Dendritic cell treated with granulocyte-macrophage colony-stimulating factor and Interleukin-4, amounts not matched to agents 40 ng/mL and 50 ng/mL, for 4 days (primary cell): ENCODE results near the gene RIPK3.
"Not testable (repeated sequence)": the region's sequence is repeated elsewhere in the genome, so short reads cannot be mapped to it uniquely, and the experiment has no call there.

Source experiments
- H3K27ac Mint-ChIP-seq: one replicate; pipeline ENCODE4 v1.8.0; 2022; ENCODE audit warnings: mild to moderate bottlenecking, mixed read lengths
- H3K27me3 Mint-ChIP-seq: one replicate; pipeline ENCODE4 v1.8.0; 2022; ENCODE audit warnings: mild to moderate bottlenecking, mixed read lengths
- H3K36me3 Mint-ChIP-seq: one replicate; pipeline ENCODE4 v1.8.0; 2022; ENCODE audit warnings: low read depth, mixed read lengths
- H3K4me1 Mint-ChIP-seq: one replicate; pipeline ENCODE4 v1.8.0; 2022; ENCODE audit warnings: low read depth, mixed read lengths
- H3K4me3 Mint-ChIP-seq: one replicate; pipeline ENCODE4 v1.8.0; 2022; ENCODE audit warnings: mild to moderate bottlenecking, moderate library complexity, mixed read lengths
- H3K9me3 Mint-ChIP-seq: one replicate; pipeline ENCODE4 v1.8.0; 2022; ENCODE audit warnings: mixed read lengths
- intact Hi-C: fragments of 100-400 bp; cut with micrococcal nuclease; formaldehyde crosslinking; loops from one replicate; pipeline ENCODE4 v1.15.0; 2022

Gene RIPK3

GRCh38 chr14:24339284-24340151 lies at the start of gene RIPK3:
RIPK3 (minus strand) TSS chr14:24339991; CDS start chr14:24339826, 165 bp downstream.
- Mint-ChIP-seq H3K9me3 (no peaks in the 10 kb centered on the region), H3K36me3 (peaks cover 41% of the 10 kb centered on the region), H3K27ac (peak within 1 kb of the TSS; percentile 93), H3K27me3 (peaks cover 22% of the 10 kb centered on the region), H3K4me1 (peaks cover 71% of the 10 kb centered on the region), H3K4me3 (peak within 1 kb of the TSS; percentile 90)
- intact Hi-C loops, result no loop called here

- Mint-ChIP-seq H3K4me1 (peaks cover 19% of the 10 kb centered on the region), H3K9me3 (no peaks in the 10 kb centered on the region), H3K27ac (no peak overlapping the region), H3K27me3 (peaks cover 8% of the 10 kb centered on the region), H3K36me3 (no peaks in the 10 kb centered on the region), H3K4me3 (no peak overlapping the region)
- intact Hi-C loops, result no loop called here
Observed at GRCh38 chr14:24389226-24389848, 49.5 kb upstream of the RIPK3 start.

DNA sequence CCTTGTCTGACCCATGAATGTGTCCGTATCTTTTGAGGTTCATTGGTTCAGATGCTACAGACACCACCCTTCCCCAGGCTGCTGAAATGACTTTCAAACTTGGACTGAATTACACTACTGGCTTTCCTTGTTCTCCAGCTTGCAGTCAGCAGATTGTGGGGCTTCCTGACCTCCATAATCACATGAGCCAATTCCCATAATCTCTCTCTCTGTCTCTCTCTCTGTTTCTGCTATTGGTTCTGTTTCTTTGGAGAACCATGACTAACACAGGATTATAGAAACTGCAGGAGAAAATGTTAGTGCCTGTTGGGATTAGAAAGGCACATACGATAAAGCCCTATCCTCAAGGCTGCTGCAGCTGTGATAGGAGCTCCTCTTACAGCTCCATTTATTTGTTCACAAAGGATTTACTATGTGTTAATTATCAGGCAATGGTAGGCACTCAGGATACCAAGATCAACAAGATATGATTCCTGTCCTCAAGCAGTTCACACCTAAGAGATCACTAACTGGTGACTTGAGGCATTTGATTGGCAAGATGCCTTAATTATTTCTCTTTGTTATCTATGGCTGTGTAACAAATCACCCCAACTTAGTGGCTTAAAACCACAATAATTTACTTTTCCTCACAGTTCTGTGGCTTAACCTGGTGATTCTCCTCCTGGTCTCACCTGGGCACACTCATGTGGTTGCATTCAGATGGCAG lies 48.8 kb upstream of the RIPK3 start:
- intact Hi-C loops, result no loop called here
- Mint-ChIP-seq H3K36me3 (no peaks in the 10 kb centered on the region), H3K4me1 (peaks cover 19% of the 10 kb centered on the region), H3K27ac (no peak overlapping the region), H3K9me3 (no peaks in the 10 kb centered on the region), H3K27me3 (peaks cover 11% of the 10 kb centered on the region), H3K4me3 (no peak overlapping the region)

- H3K36me3 Mint-ChIP-seq, intact Hi-C loops, H3K27ac Mint-ChIP-seq, H3K4me3 Mint-ChIP-seq, H3K9me3 Mint-ChIP-seq: not testable (repeated sequence)
- peaks cover 18% of the 10 kb centered on the region for H3K4me1 Mint-ChIP-seq
- H3K27me3 Mint-ChIP-seq, result peaks cover 11% of the 10 kb centered on the region
Observed at GRCh38 chr14:24387579-24387978, 47.8 kb upstream of the RIPK3 start.

DNA sequence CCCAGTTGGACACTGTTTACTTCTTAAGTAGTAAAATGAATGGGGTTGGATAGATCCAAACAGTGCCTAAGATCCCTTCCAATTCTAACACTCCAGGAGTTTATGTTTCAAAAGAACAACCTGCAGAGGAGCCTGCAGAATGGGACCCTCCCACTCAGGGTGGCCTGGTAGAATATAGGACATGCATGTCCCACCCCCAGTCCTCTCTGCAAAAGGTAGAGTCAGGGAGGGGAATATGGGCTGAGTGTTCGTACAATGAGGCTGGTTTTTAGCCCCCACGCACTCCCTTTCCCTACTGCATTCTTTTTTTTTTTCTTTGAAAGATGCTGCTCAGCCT lies 47.2 kb upstream of the RIPK3 start:
- no peak overlapping the region for H3K27ac Mint-ChIP-seq
- H3K4me1 Mint-ChIP-seq, result peaks cover 13% of the 10 kb centered on the region
- no peaks in the 10 kb centered on the region for H3K36me3 Mint-ChIP-seq
- intact Hi-C loops, result no loop called here
- H3K27me3 Mint-ChIP-seq, result peaks cover 8% of the 10 kb centered on the region
- H3K4me3 Mint-ChIP-seq, result no peak overlapping the region
- H3K9me3 Mint-ChIP-seq, result no peaks in the 10 kb centered on the region

GRCh38 chr14:24385524-24385923 lies 45.7 kb upstream of the RIPK3 start:
- H3K4me3 Mint-ChIP-seq, result no peak overlapping the region
- no peaks in the 10 kb centered on the region for H3K36me3 Mint-ChIP-seq
- no peak overlapping the region for H3K27ac Mint-ChIP-seq
- no peaks in the 10 kb centered on the region for H3K9me3 Mint-ChIP-seq
- H3K4me1 Mint-ChIP-seq, result peaks cover 2% of the 10 kb centered on the region
- intact Hi-C loops, result no loop called here
- peaks cover 8% of the 10 kb centered on the region for H3K27me3 Mint-ChIP-seq

GRCh38 chr14:24384169-24384568 lies 44.4 kb upstream of the RIPK3 start:
- no peaks in the 10 kb centered on the region for H3K36me3 Mint-ChIP-seq
- no peaks in the 10 kb centered on the region for H3K9me3 Mint-ChIP-seq
- H3K27ac Mint-ChIP-seq, result no peak overlapping the region
- H3K4me1 Mint-ChIP-seq, result no peaks in the 10 kb centered on the region
- intact Hi-C loops, result no loop called here
- H3K4me3 Mint-ChIP-seq, result no peak overlapping the region
- peaks cover 8% of the 10 kb centered on the region for H3K27me3 Mint-ChIP-seq

DNA sequence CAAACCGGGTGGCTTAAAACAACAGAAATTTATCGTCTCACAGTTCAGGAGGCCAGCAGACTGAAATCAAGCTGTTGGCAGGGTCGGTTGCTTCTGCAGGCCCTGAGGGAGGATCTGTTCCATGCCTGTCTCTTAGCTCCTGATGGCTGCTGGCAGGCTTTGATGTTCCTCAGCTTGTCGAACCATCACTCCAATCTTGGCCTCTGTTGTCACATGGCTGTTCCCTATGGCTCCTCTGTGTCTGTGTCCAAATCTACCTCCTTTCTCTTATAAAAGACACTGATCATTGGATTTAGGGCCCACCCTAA lies 42.2 kb upstream of the RIPK3 start:
- H3K4me1 Mint-ChIP-seq, result no peaks in the 10 kb centered on the region
- no peak overlapping the region for H3K4me3 Mint-ChIP-seq
- H3K9me3 Mint-ChIP-seq, result no peaks in the 10 kb centered on the region
- intact Hi-C loops, result no loop called here
- no peak overlapping the region for H3K27ac Mint-ChIP-seq
- H3K36me3 Mint-ChIP-seq, result no peaks in the 10 kb centered on the region
- peaks cover 12% of the 10 kb centered on the region for H3K27me3 Mint-ChIP-seq

DNA sequence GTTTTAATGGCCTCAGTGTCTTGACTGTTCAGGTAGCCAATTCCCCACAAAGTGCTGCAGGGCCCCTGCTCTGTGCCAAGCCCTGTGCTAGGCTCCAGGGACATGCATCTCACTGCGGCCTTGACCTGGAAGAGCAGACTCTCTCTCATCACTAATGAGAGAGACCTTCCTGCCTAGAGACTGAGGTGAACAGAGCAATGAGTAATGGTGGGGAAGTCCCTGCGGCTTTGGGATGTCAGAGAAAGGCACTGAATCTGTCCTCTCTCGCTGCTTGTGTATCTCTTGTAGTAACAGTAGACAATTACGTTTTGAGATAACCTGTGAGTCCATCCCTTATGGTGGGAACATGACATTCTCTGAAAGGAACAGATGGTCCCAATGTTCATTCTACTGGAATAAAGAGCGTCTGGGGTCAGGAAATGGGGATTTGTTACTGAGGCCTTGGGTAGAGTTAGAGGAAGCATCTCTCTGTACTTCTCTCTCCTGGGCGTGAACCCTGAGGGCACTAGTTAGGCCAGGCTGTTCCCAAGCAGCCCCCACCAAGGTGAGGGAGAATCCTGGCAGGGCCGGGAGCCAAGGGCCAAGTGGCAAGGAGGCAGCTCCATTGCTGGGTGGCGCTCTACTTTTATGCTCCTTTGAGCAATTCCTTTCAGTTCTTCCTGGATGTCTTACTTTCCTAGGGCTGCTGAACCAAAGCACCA lies 41.7 kb upstream of the RIPK3 start:
- peaks cover 17% of the 10 kb centered on the region for H3K27me3 Mint-ChIP-seq
- intact Hi-C loops, result no loop called here
- no peaks in the 10 kb centered on the region for H3K36me3 Mint-ChIP-seq
- no peaks in the 10 kb centered on the region for H3K4me1 Mint-ChIP-seq
- H3K4me3 Mint-ChIP-seq, result no peak overlapping the region
- H3K27ac Mint-ChIP-seq, result no peak overlapping the region
- H3K9me3 Mint-ChIP-seq, result no peaks in the 10 kb centered on the region

GRCh38 chr14:24379907-24380730 lies 40.3 kb upstream of the RIPK3 start:
- Mint-ChIP-seq H3K4me3 (no peak overlapping the region), H3K27ac (no peak overlapping the region), H3K4me1 (no peaks in the 10 kb centered on the region), H3K36me3 (no peaks in the 10 kb centered on the region), H3K9me3 (no peaks in the 10 kb centered on the region), H3K27me3 (peaks cover 26% of the 10 kb centered on the region)
- intact Hi-C loops, result no loop called here

DNA sequence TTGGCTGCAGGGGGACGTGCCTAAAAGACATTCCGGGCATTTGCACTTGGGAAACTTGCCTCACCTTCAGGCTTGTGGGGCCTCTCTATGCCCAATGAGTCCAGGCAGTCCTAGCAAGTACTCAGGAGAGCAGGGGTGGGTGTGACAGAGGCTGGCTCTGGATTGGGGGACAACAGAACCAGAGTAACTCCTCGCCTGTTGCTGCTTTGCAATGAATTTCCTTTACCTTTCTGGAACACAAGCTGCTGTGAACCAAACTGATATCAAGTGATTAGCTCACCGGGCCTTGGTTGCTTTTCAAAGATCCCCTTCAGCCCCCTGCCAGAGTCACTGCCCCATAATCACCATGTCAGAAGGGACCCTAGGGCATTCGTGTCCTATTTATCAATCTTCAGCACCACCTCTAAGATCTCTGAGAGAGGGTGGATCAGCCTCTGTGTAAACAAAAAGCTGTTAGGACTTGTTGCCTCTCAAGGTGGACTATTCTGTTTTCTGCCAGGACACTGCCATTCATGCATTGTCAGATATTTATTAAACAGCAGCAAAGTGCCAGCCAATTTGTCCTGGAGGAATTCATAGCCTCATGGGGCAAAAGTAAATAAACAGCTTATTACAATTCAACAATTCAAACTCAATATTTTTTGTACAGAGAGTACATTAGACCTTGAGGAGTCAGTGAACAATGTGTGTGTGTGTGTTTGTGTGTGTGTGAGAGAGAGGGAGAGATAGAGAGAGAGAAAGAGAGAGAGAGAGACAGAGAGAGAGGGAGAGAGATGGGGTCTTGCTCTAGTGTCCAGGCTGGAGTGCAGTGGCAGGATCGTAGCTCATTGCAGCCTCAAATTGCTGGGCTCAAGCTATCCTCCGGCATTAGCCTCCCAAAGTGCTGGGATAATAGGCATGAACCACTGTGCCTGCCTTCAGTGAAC lies 39.5 kb upstream of the RIPK3 start:
- no peaks in the 10 kb centered on the region for H3K4me1 Mint-ChIP-seq
- no peak overlapping the region for H3K27ac Mint-ChIP-seq
- intact Hi-C loops, result no loop called here
- H3K9me3 Mint-ChIP-seq, result no peaks in the 10 kb centered on the region
- H3K4me3 Mint-ChIP-seq, result no peak overlapping the region
- peaks cover 27% of the 10 kb centered on the region for H3K27me3 Mint-ChIP-seq
- H3K36me3 Mint-ChIP-seq, result no peaks in the 10 kb centered on the region

GRCh38 chr14:24378327-24378726 lies 38.5 kb upstream of the RIPK3 start:
- intact Hi-C loops, result no loop called here
- no peaks in the 10 kb centered on the region for H3K36me3 Mint-ChIP-seq
- peaks cover 30% of the 10 kb centered on the region for H3K27me3 Mint-ChIP-seq
- no peak overlapping the region for H3K27ac Mint-ChIP-seq
- H3K4me1 Mint-ChIP-seq, result no peaks in the 10 kb centered on the region
- no peak overlapping the region for H3K4me3 Mint-ChIP-seq
- H3K9me3 Mint-ChIP-seq, result no peaks in the 10 kb centered on the region

DNA sequence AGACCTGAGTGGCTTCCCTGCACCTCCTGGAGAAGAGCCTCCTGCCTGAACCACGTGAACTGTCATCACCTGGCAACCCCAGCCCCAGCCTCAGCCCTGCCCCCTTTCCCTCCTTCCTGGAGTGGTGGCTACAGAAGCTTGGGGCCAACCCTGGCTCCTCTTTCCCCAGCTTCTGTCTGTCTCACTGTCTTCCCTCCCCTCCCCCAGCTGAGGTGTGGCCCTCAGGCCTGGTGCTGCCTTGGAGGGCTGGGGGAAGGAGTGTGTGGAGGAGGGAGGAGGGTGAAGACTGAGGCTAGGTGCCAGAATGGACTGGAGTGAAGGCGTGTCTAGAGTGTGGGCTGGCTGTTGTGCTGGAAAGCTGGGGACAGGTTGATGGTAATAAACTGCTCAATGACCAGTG lies 37.9 kb upstream of the RIPK3 start:
- Mint-ChIP-seq H3K9me3 (no peaks in the 10 kb centered on the region), H3K27me3 (peaks cover 30% of the 10 kb centered on the region), H3K4me1 (no peaks in the 10 kb centered on the region), H3K27ac (no peak overlapping the region), H3K4me3 (no peak overlapping the region), H3K36me3 (no peaks in the 10 kb centered on the region)
- intact Hi-C loops, result no loop called here
